Measurements from ENCODE around the gene LYPD6.

GRCh38 chr2:149446748-149447147 lies 116.4 kb downstream of the LYPD6 start:
- TF ChIP-seq POLR2AphosphoS5 (IDR thresholded peaks at IDR 0.05; ENCODE audit: insufficient read depth, low read depth, low read length), result no peak
- TF ChIP-seq, protein P1, sequence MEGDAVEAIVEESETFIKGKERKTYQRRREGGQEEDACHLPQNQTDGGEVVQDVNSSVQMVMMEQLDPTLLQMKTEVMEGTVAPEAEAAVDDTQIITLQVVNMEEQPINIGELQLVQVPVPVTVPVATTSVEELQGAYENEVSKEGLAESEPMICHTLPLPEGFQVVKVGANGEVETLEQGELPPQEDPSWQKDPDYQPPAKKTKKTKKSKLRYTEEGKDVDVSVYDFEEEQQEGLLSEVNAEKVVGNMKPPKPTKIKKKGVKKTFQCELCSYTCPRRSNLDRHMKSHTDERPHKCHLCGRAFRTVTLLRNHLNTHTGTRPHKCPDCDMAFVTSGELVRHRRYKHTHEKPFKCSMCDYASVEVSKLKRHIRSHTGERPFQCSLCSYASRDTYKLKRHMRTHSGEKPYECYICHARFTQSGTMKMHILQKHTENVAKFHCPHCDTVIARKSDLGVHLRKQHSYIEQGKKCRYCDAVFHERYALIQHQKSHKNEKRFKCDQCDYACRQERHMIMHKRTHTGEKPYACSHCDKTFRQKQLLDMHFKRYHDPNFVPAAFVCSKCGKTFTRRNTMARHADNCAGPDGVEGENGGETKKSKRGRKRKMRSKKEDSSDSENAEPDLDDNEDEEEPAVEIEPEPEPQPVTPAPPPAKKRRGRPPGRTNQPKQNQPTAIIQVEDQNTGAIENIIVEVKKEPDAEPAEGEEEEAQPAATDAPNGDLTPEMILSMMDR (IDR thresholded peaks at IDR 0.05; ENCODE audit: extremely low read depth in 1 of 2, insufficient read depth in 1 of 2, low read depth in 1 of 2, low read length in 2 of 2), result no peak
- TF ChIP-seq POLR2A (IDR thresholded peaks at IDR 0.05; ENCODE audit: low read depth, low read length), result no peak
- TF ChIP-seq MYC (IDR thresholded peaks at IDR 0.05; ENCODE audit: low read depth, low read length), result no peak
- TF ChIP-seq, protein P2, sequence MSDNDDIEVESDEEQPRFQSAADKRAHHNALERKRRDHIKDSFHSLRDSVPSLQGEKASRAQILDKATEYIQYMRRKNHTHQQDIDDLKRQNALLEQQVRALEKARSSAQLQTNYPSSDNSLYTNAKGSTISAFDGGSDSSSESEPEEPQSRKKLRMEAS (IDR thresholded peaks at IDR 0.05; ENCODE audit: insufficient read depth, insufficient read length), result no peak
- no peak for TF ChIP-seq EZH2 (IDR thresholded peaks at IDR 0.05; ENCODE audit: borderline replicate concordance, low read depth, low read length, severe bottlenecking)

Data from endothelial cell of umbilical vein (primary cell).